NCI-H2171 treated with DMSO at 0.1 percent for 48 hours (cell line): ENCODE measurements around the gene ADAD2.
A peak's percentile ranks its signal among the peaks of the same experiment; 100 is the strongest.

Source experiments
- DNase-seq: peaks from one replicate; lab custom pipeline; 2025; lab: John Stamatoyannopoulos, UW

Gene ADAD2

DNA sequence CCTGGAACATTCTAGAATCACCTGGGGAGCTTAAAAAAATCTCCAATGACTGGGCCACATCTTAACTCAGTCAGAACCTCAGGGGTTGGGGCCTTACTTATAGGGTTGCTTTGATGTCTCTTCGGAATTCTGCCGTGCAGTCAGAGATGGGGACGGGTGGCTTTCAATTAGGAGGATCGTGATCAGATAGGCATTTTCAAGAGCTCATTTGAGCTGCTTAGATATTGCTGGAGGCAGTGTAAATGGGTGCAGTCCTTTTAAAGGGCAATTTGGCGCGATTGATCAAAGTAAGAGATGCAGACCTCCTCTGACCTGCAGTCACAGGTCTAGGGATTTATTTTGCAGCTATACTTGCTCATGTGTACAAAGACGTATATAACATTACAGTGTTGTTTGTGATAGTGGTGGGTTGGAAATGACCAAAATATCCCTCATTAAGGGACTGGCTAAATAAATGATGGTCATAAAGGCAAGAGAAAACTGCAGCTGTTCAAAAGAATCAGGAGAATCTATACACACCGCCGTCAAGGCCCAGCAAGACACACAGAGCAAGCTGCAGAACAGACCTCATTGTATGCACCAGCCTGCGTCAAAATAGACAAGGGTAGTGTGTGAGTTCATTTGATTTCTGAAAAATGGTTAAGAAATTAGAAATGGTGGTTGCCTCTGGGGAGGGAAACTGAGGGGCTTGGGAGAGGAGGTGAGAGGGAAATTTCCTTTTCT, 55.2 kb downstream of the ADAD2 start:
- no peak for DNase-seq

DNA sequence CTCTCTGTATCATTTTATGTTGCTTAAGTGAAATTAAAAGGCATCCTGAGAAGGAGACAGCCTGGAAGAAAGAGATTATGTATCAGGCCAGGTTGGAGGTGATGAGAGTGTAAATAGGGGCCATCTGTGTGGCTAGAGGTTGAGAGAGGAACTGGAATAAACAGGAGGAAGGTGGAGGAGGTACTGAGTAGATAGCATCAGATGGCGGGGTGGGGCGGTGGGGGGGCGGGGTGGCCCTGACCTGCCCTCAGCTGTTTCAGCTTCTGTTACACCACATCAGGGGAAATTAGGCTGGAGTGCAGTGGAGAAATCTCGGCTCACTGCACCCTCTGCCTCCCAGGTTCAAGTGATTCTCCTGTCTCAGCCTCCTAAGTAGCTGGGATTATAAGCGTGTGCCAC, 55.7 kb downstream of the ADAD2 start:
- DNase-seq = peak; percentile 98
